ENCODE data around the gene ANO10. TPM values are rescaled to one million over a fixed set of nuclear protein-coding genes. Genes with fewer than 3 reads are reported as not detected.

Gene ANO10
- total RNA-seq, 1 donor from 2014 or later: 32.8 TPM

GRCh38 chr3:43366885-43367284 lies 254.9 kb downstream of the ANO10 start:
- no peak overlapping the region for H3K27ac Mint-ChIP-seq (ENCODE audit: unreplicated experiment)
- H3K4me1 Mint-ChIP-seq (ENCODE audit: unreplicated experiment): peaks cover 4% of the 10 kb centered on the region
- no peaks in the 10 kb centered on the region for H3K27me3 Mint-ChIP-seq (ENCODE audit: unreplicated experiment)
- H3K9me3 Mint-ChIP-seq (ENCODE audit: unreplicated experiment): no peaks in the 10 kb centered on the region
- H3K4me3 Mint-ChIP-seq (ENCODE audit: unreplicated experiment): no peak overlapping the region
- DNase-seq (ENCODE audit: extremely low spot score, unreplicated experiment): no peak
- peaks cover 12% of the 10 kb centered on the region for H3K36me3 Mint-ChIP-seq (ENCODE audit: unreplicated experiment)
- no peak for TF ChIP-seq CTCF (IDR thresholded peaks at IDR 0.05)

- no peak for DNase-seq (ENCODE audit: extremely low spot score, unreplicated experiment)
- Mint-ChIP-seq H3K27ac (ENCODE audit: unreplicated experiment) (no peak overlapping the region), H3K4me3 (ENCODE audit: unreplicated experiment) (no peak overlapping the region), H3K27me3 (ENCODE audit: unreplicated experiment) (no peaks in the 10 kb centered on the region), H3K4me1 (ENCODE audit: unreplicated experiment) (peaks cover 4% of the 10 kb centered on the region), H3K9me3 (ENCODE audit: unreplicated experiment) (no peaks in the 10 kb centered on the region), H3K36me3 (ENCODE audit: unreplicated experiment) (peaks cover 12% of the 10 kb centered on the region)
- no peak for TF ChIP-seq CTCF (IDR thresholded peaks at IDR 0.05)
Observed at GRCh38 chr3:43366481-43366880, 255.3 kb downstream of the ANO10 start.

GRCh38 chr3:43365601-43366305 lies 256.1 kb downstream of the ANO10 start:
- Mint-ChIP-seq H3K27me3 (ENCODE audit: unreplicated experiment) (no peaks in the 10 kb centered on the region), H3K27ac (ENCODE audit: unreplicated experiment) (no peak overlapping the region), H3K4me3 (ENCODE audit: unreplicated experiment) (no peak overlapping the region), H3K36me3 (ENCODE audit: unreplicated experiment) (peaks cover 12% of the 10 kb centered on the region), H3K4me1 (ENCODE audit: unreplicated experiment) (peaks cover 4% of the 10 kb centered on the region), H3K9me3 (ENCODE audit: unreplicated experiment) (no peaks in the 10 kb centered on the region)
- TF ChIP-seq CTCF (IDR thresholded peaks at IDR 0.05): no peak
- DNase-seq (ENCODE audit: extremely low spot score, unreplicated experiment): no peak

- no peak overlapping the region for H3K27ac Mint-ChIP-seq (ENCODE audit: unreplicated experiment)
Observed at GRCh38 chr3:43364926-43365325, 256.9 kb downstream of the ANO10 start.

GRCh38 chr3:43364494-43364893 lies 257.3 kb downstream of the ANO10 start:
- no peak overlapping the region for H3K27ac Mint-ChIP-seq (ENCODE audit: unreplicated experiment)
- no peak overlapping the region for H3K4me3 Mint-ChIP-seq (ENCODE audit: unreplicated experiment)
- no peak for TF ChIP-seq CTCF (IDR thresholded peaks at IDR 0.05)
- DNase-seq (ENCODE audit: extremely low spot score, unreplicated experiment): no peak
- H3K27me3 Mint-ChIP-seq (ENCODE audit: unreplicated experiment): no peaks in the 10 kb centered on the region
- H3K4me1 Mint-ChIP-seq (ENCODE audit: unreplicated experiment): peaks cover 4% of the 10 kb centered on the region
- no peaks in the 10 kb centered on the region for H3K9me3 Mint-ChIP-seq (ENCODE audit: unreplicated experiment)
- peaks cover 12% of the 10 kb centered on the region for H3K36me3 Mint-ChIP-seq (ENCODE audit: unreplicated experiment)

More at GRCh38 chr3:43364926-43365325, 256.9 kb downstream of the ANO10 start:
- no peak overlapping the region for H3K4me3 Mint-ChIP-seq (ENCODE audit: unreplicated experiment)
- H3K9me3 Mint-ChIP-seq (ENCODE audit: unreplicated experiment): no peaks in the 10 kb centered on the region
- no peak for TF ChIP-seq CTCF (IDR thresholded peaks at IDR 0.05)
- DNase-seq (ENCODE audit: extremely low spot score, unreplicated experiment): no peak
- H3K4me1 Mint-ChIP-seq (ENCODE audit: unreplicated experiment): peaks cover 4% of the 10 kb centered on the region
- peaks cover 12% of the 10 kb centered on the region for H3K36me3 Mint-ChIP-seq (ENCODE audit: unreplicated experiment)
- no peaks in the 10 kb centered on the region for H3K27me3 Mint-ChIP-seq (ENCODE audit: unreplicated experiment)
